HL-60 (cell line): ENCODE data around the gene KDM5B.

Source experiments
- CTCF ChIP-seq: IDR thresholded peaks from one replicate; pipeline ENCODE4 v1.5.1; 2011; ENCODE audit warnings: low read length, control low read depth, inconsistent platforms; ENCODE audit not compliant: insufficient read depth
- REST ChIP-seq: IDR thresholded peaks from 2 replicates; pipeline ENCODE4 v1.6.1; 2012; ENCODE audit warnings: low read depth; ENCODE audit not compliant: insufficient replicate concordance

- TF ChIP-seq REST, result no peak
- TF ChIP-seq CTCF, result no peak
These were observed 39.9 kb upstream of the KDM5B start for GRCh38 chr1:202848191-202848542.
